OCI-LY3 (cell line): ENCODE results near the gene RTL10.

Source experiments
- H2AFZ ChIP-seq: fragments of 200-600, 300-600 bp; shearing (Covaris generic); 2 replicates; pipeline ENCODE4 v1.6.0; 2014; ENCODE audit warnings: antibody characterized with exemption, low read depth, low read length
- H3K27ac ChIP-seq: fragments of 200-600, 300-600 bp; sonication (generic); 2 replicates; pipeline ENCODE4 v1.5.1; 2014; ENCODE audit warnings: mild to moderate bottlenecking, low read length, moderate library complexity, mixed read lengths
- H3K27me3 ChIP-seq: fragments of 200-600, 300-600 bp; sonication (generic); 2 replicates; pipeline ENCODE4 v1.6.1; 2014; ENCODE audit warnings: low read depth, low read length, mixed read lengths
- H3K36me3 ChIP-seq: fragments of 200-600, 300-600 bp; sonication (generic); replicated peaks from 2 replicates; pipeline ENCODE3; 2014; ENCODE audit warnings: low read depth, low read length, mixed read lengths
- H3K4me1 ChIP-seq: fragments of 300-600, 200-600 bp; sonication (generic); 2 replicates; pipeline ENCODE4 v1.6.1; 2014; ENCODE audit warnings: low read length, mixed read lengths
- H3K4me2 ChIP-seq: fragments of 200-600, 300-600 bp; sonication (generic); 2 replicates; pipeline ENCODE4 v1.6.1; 2014; ENCODE audit warnings: low read length, mixed read lengths
- H3K4me3 ChIP-seq: fragments of 300-600, 200-600 bp; sonication (generic); 2 replicates; pipeline ENCODE4 v1.5.1; 2014; ENCODE audit warnings: antibody characterized with exemption, mild to moderate bottlenecking, low read length, moderate library complexity
- H3K79me2 ChIP-seq: fragments of 300-600, 200-600 bp; shearing (Covaris generic); 2 replicates; pipeline ENCODE4 v1.6.1; 2014; ENCODE audit warnings: mild to moderate bottlenecking, low read length, mixed read lengths
- H3K9ac ChIP-seq: fragments of 300-600, 200-600 bp; shearing (Covaris generic); 2 replicates; pipeline ENCODE4 v1.6.0; 2014; ENCODE audit warnings: mild to moderate bottlenecking, low read length, moderate library complexity
- H3K9me3 ChIP-seq: fragments of 200-600, 300-600 bp; shearing (Covaris generic); 2 replicates; pipeline ENCODE4 v1.6.1; 2014; ENCODE audit warnings: low read length, mixed read lengths; ENCODE audit not compliant: insufficient read depth
- H4K20me1 ChIP-seq: fragments of 200-600, 300-600 bp; sonication (generic); 2 replicates; pipeline ENCODE4 v1.6.1; 2016; ENCODE audit warnings: low read length, mixed read lengths; ENCODE audit not compliant: insufficient read depth
- CTCF ChIP-seq: fragments of 200-600, 300-600 bp; sonication (generic); IDR thresholded peaks from 2 replicates; pipeline ENCODE4 v1.5.1; 2014; ENCODE audit warnings: antibody characterized with exemption, low read length, low read depth
- EZH2phosphoT487 ChIP-seq: fragments of 200-600 bp; shearing (Covaris generic); IDR thresholded peaks from 2 replicates; pipeline ENCODE4 v1.6.1; 2018; ENCODE audit warnings: antibody characterized with exemption, mixed run types, low read depth

Gene RTL10

GRCh38 chr22:19848298-19849224 is 6.1 kb downstream of the RTL10 start:
- Histone ChIP-seq H3K4me2 (no peak overlapping the region), H3K4me1 (peaks cover 8% of the 10 kb centered on the region), H3K36me3 (peaks cover 31% of the 10 kb centered on the region), H3K4me3 (no peak overlapping the region), H3K9me3 (no peaks in the 10 kb centered on the region), H4K20me1 (peaks cover 23% of the 10 kb centered on the region), H3K27me3 (no peaks in the 10 kb centered on the region), H3K79me2 (peaks cover 36% of the 10 kb centered on the region), H3K27ac (no peak overlapping the region), H2AFZ (no peak overlapping the region), H3K9ac (no peak overlapping the region)
- TF ChIP-seq CTCF (no peak), EZH2phosphoT487 (no peak)

DNA sequence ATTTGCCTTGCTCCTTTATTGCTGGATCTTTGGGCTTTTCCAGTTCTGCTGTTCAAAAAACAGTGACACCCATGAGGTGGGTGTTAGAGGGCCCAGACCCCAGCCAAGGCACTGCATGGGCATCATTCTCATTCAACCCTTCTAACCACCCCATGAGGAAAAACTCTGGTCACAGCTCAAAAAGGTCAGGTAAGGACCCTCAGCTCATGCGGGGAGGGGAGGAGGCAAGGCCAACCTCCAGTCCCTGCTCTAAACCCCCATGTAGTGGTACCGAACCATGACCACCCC is 7.4 kb downstream of the RTL10 start:
- no peak overlapping the region for H3K4me3 ChIP-seq
- peaks cover 31% of the 10 kb centered on the region for H3K36me3 ChIP-seq
- peaks cover 14% of the 10 kb centered on the region; the same call in 1 of the 2 replicates for H4K20me1 ChIP-seq
- no peaks in the 10 kb centered on the region for H3K9me3 ChIP-seq
- TF ChIP-seq EZH2phosphoT487 (no peak), CTCF (no peak)
- no peak overlapping the region for H2AFZ ChIP-seq
- H3K27me3 ChIP-seq = no peaks in the 10 kb centered on the region
- H3K27ac ChIP-seq = no peak overlapping the region
- peaks cover 23% of the 10 kb centered on the region for H3K79me2 ChIP-seq
- no peak overlapping the region for H3K4me2 ChIP-seq
- no peak overlapping the region for H3K9ac ChIP-seq
- H3K4me1 ChIP-seq = no peaks in the 10 kb centered on the region

DNA sequence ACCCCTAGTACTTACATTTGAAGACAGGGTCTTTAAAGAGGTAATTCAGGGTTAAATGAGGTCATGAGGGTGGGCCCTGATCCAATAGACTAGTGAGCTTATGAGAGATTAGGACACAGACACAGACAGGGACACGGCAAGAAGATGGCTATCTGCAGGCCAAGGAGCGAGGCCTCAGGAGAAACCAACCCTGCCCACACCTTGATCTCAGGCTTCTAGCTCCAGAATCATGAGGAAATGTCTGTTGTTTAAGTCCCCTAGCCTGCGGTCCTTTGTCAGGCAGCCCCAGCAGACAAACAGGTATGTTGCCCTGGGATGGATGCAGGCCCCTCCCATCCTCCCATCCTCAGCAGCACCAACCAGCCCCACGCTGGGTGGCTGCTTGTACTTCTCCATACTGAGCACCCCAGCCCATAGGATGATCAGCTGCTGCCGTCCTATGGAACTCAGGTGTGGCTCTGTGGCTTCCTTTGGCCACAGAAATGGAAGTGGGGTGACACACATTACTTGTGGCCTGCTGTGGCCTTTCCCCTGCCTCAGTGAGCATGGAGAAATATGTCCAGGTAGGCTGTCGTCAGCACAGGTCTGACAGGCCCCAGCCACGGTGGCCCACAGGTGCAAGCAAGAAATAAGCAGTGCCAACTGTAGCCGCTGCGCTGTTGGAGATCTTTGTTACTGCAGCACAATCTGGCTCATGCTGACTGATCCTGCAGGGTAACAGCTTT is 7.9 kb downstream of the RTL10 start:
- TF ChIP-seq EZH2phosphoT487 (no peak), CTCF (no peak)
- Histone ChIP-seq H3K9me3 (no peaks in the 10 kb centered on the region), H2AFZ (no peak overlapping the region), H3K9ac (no peak overlapping the region), H4K20me1 (peaks cover 14% of the 10 kb centered on the region; the same call in 1 of the 2 replicates), H3K4me3 (no peak overlapping the region), H3K4me1 (no peaks in the 10 kb centered on the region), H3K27me3 (no peaks in the 10 kb centered on the region), H3K36me3 (peaks cover 27% of the 10 kb centered on the region), H3K79me2 (peaks cover 18% of the 10 kb centered on the region; the same call in 1 of the 2 replicates), H3K27ac (no peak overlapping the region), H3K4me2 (no peak overlapping the region)

- TF ChIP-seq EZH2phosphoT487 (no peak), CTCF (no peak)
- Histone ChIP-seq H4K20me1 (peaks cover 14% of the 10 kb centered on the region; the same call in 1 of the 2 replicates), H3K27ac (no peak overlapping the region), H2AFZ (no peak overlapping the region), H3K27me3 (no peaks in the 10 kb centered on the region), H3K9ac (no peak overlapping the region), H3K9me3 (no peaks in the 10 kb centered on the region), H3K79me2 (peaks cover 6% of the 10 kb centered on the region; the same call in 1 of the 2 replicates), H3K4me3 (no peak overlapping the region), H3K4me1 (no peaks in the 10 kb centered on the region), H3K4me2 (no peak overlapping the region), H3K36me3 (peaks cover 16% of the 10 kb centered on the region)
Observed at GRCh38 chr22:19845054-19845722, 9.5 kb downstream of the RTL10 start.
